ENCODE measurements around the gene RAB10.

The RAB10 gene

GRCh38 chr2:26168785-26169184, 134.9 kb downstream of the RAB10 start:
- Histone ChIP-seq H2AFZ (ENCODE audit: low read depth, low read length) (no peak overlapping the region), H3K4me1 (ENCODE audit: insufficient read depth, low read length) (no peaks in the 10 kb centered on the region), H3K9ac (ENCODE audit: low read depth, low read length) (no peak overlapping the region), H3K79me2 (ENCODE audit: insufficient read depth, low read length) (no peaks in the 10 kb centered on the region), H3K4me3 (ENCODE audit: low read depth in 1 of 2, low read length in 2 of 2) (no peak overlapping the region), H3K36me3 (ENCODE audit: insufficient read depth, low read length) (no peaks in the 10 kb centered on the region), H3K27ac (ENCODE audit: low read length) (no peak overlapping the region), H3K27me3 (ENCODE audit: insufficient read depth, low read length, poor library complexity) (no peaks in the 10 kb centered on the region), H3K4me2 (ENCODE audit: insufficient read depth, low read length) (no peak overlapping the region), H4K20me1 (ENCODE audit: insufficient read depth, low read length) (no peaks in the 10 kb centered on the region), H3K9me3 (ENCODE audit: insufficient read depth, low read length, severe bottlenecking) (no peaks in the 10 kb centered on the region)
- DNase-seq (no peak), ATAC-seq (ENCODE audit: insufficient read depth, low read depth) (no peak)
- no peak for TF ChIP-seq CTCF (IDR thresholded peaks at IDR 0.05; ENCODE audit: borderline replicate concordance, extremely low read depth, low read length, poor library complexity, severe bottlenecking)
- no peak for TF ChIP-seq EZH2 (IDR thresholded peaks at IDR 0.05; ENCODE audit: borderline replicate concordance, low read depth, low read length, severe bottlenecking)

- H3K4me1 ChIP-seq (ENCODE audit: insufficient read depth, low read length) = no peaks in the 10 kb centered on the region
- H3K9ac ChIP-seq (ENCODE audit: low read depth, low read length) = no peak overlapping the region
- no peaks in the 10 kb centered on the region for H3K9me3 ChIP-seq (ENCODE audit: insufficient read depth, low read length, severe bottlenecking)
- no peaks in the 10 kb centered on the region for H3K79me2 ChIP-seq (ENCODE audit: insufficient read depth, low read length)
- no peak overlapping the region for H2AFZ ChIP-seq (ENCODE audit: low read depth, low read length)
- no peaks in the 10 kb centered on the region for H3K36me3 ChIP-seq (ENCODE audit: insufficient read depth, low read length)
- H4K20me1 ChIP-seq (ENCODE audit: insufficient read depth, low read length) = no peaks in the 10 kb centered on the region
- no peaks in the 10 kb centered on the region for H3K27me3 ChIP-seq (ENCODE audit: insufficient read depth, low read length, poor library complexity)
- ATAC-seq (ENCODE audit: insufficient read depth, low read depth) (no peak), DNase-seq (no peak)
- no peak overlapping the region for H3K4me3 ChIP-seq (ENCODE audit: low read depth in 1 of 2, low read length in 2 of 2)
- TF ChIP-seq EZH2 (IDR thresholded peaks at IDR 0.05; ENCODE audit: borderline replicate concordance, low read depth, low read length, severe bottlenecking) (no peak), CTCF (IDR thresholded peaks at IDR 0.05; ENCODE audit: borderline replicate concordance, extremely low read depth, low read length, poor library complexity, severe bottlenecking) (no peak)
- H3K27ac ChIP-seq (ENCODE audit: low read length) = no peak overlapping the region
- no peak overlapping the region for H3K4me2 ChIP-seq (ENCODE audit: insufficient read depth, low read length)
These were observed 135.3 kb downstream of the RAB10 start for GRCh38 chr2:26169226-26169625.

- H3K27ac ChIP-seq (ENCODE audit: low read length) = no peak overlapping the region
- no peak overlapping the region for H3K4me3 ChIP-seq (ENCODE audit: low read depth in 1 of 2, low read length in 2 of 2)
- TF ChIP-seq EZH2 (IDR thresholded peaks at IDR 0.05; ENCODE audit: borderline replicate concordance, low read depth, low read length, severe bottlenecking) (no peak), CTCF (IDR thresholded peaks at IDR 0.05; ENCODE audit: borderline replicate concordance, extremely low read depth, low read length, poor library complexity, severe bottlenecking) (no peak)
These were observed 136.0 kb downstream of the RAB10 start for GRCh38 chr2:26169681-26170414.

More at GRCh38 chr2:26169681-26170414, 136.0 kb downstream of the RAB10 start:
- Histone ChIP-seq H3K27me3 (ENCODE audit: insufficient read depth, low read length, poor library complexity) (no peaks in the 10 kb centered on the region), H3K4me2 (ENCODE audit: insufficient read depth, low read length) (no peak overlapping the region), H3K36me3 (ENCODE audit: insufficient read depth, low read length) (no peaks in the 10 kb centered on the region), H4K20me1 (ENCODE audit: insufficient read depth, low read length) (no peaks in the 10 kb centered on the region), H3K9me3 (ENCODE audit: insufficient read depth, low read length, severe bottlenecking) (no peaks in the 10 kb centered on the region), H3K79me2 (ENCODE audit: insufficient read depth, low read length) (no peaks in the 10 kb centered on the region), H3K9ac (ENCODE audit: low read depth, low read length) (no peak overlapping the region), H3K4me1 (ENCODE audit: insufficient read depth, low read length) (no peaks in the 10 kb centered on the region), H2AFZ (ENCODE audit: low read depth, low read length) (no peak overlapping the region)
- ATAC-seq (ENCODE audit: insufficient read depth, low read depth) (no peak), DNase-seq (no peak)

Measured in DND-41 (cell line).